Epidermal melanocyte (primary cell): ENCODE data around the gene SLC5A1.

Experiments used
- DNase-seq: peaks from one replicate; pipeline ENCODE4 v3.0.0; 2011; ENCODE audit warnings: low spot score; ENCODE audit not compliant: insufficient read length

SLC5A1 gene

GRCh38 chr22:32042924-32043323 lies at the start of gene SLC5A1:
Gene SLC5A1 (plus strand): TSS chr22:32043261. CDS start chr22:32043282, 21 bp downstream.
- no peak for DNase-seq

GRCh38 chr22:31995046-31995445 lies 48.0 kb upstream of the SLC5A1 start:
- no peak for DNase-seq

GRCh38 chr22:31995807-31996206 lies 47.3 kb upstream of the SLC5A1 start:
- no peak for DNase-seq

- no peak for DNase-seq
These were observed 44.2 kb upstream of the SLC5A1 start for GRCh38 chr22:31998784-31999385.

- DNase-seq, result no peak
These were observed 42.9 kb upstream of the SLC5A1 start for GRCh38 chr22:32000181-32000580.

GRCh38 chr22:32005453-32005852 lies 37.6 kb upstream of the SLC5A1 start:
- no peak for DNase-seq

- no peak for DNase-seq
These were observed 29.9 kb upstream of the SLC5A1 start for GRCh38 chr22:32013200-32013599.

- no peak for DNase-seq
These were observed 27.0 kb upstream of the SLC5A1 start for GRCh38 chr22:32016081-32016480.

GRCh38 chr22:32018056-32018455 lies 25.0 kb upstream of the SLC5A1 start:
- no peak for DNase-seq

GRCh38 chr22:32020117-32020516 lies 22.9 kb upstream of the SLC5A1 start:
- no peak for DNase-seq

GRCh38 chr22:32021716-32022115 lies 21.3 kb upstream of the SLC5A1 start:
- no peak for DNase-seq

GRCh38 chr22:32023251-32023827 lies 19.7 kb upstream of the SLC5A1 start:
- DNase-seq, result no peak

- no peak for DNase-seq
These were observed 18.3 kb upstream of the SLC5A1 start for GRCh38 chr22:32024796-32025195.

- DNase-seq, result no peak
These were observed 12.4 kb upstream of the SLC5A1 start for GRCh38 chr22:32030518-32031247.

- no peak for DNase-seq
These were observed 11.6 kb upstream of the SLC5A1 start for GRCh38 chr22:32031466-32031865.

GRCh38 chr22:32034275-32034674 lies 8.8 kb upstream of the SLC5A1 start:
- no peak for DNase-seq

GRCh38 chr22:32037236-32037635 lies 5.8 kb upstream of the SLC5A1 start:
- DNase-seq, result no peak

- no peak for DNase-seq
These were observed 2.6 kb upstream of the SLC5A1 start for GRCh38 chr22:32040324-32040904.

- no peak for DNase-seq
These were observed 330 bp downstream of the SLC5A1 start for GRCh38 chr22:32043391-32043790.

GRCh38 chr22:32044477-32044876 lies 1.4 kb downstream of the SLC5A1 start:
- DNase-seq, result no peak

- DNase-seq, result no peak
These were observed 1.9 kb downstream of the SLC5A1 start for GRCh38 chr22:32044913-32045312.

GRCh38 chr22:32048069-32048468 lies 5.0 kb downstream of the SLC5A1 start:
- DNase-seq, result no peak
